ENCODE measurements around the gene APBA3. TPM values are rescaled to one million over a fixed set of nuclear protein-coding genes. Genes with fewer than 3 reads are reported as not detected.

Gene APBA3
- total and polyA plus RNA-seq, 2 donors: 10.4 to 21.7 TPM

GRCh38 chr19:3800996-3801395 lies 39.5 kb upstream of the APBA3 start:
- H3K4me3 ChIP-seq (ENCODE audit: low read depth, low read length): no peak overlapping the region
- 32% methylated on average over 21 of the region's 21 CpGs for WGBS
- H3K27ac ChIP-seq (ENCODE audit: low read depth): no peak overlapping the region
- no peak for DNase-seq (ENCODE audit: extremely low spot score)
- H3K4me1 ChIP-seq (ENCODE audit: insufficient read depth): no peaks in the 10 kb centered on the region
- no peaks in the 10 kb centered on the region for H3K36me3 ChIP-seq (ENCODE audit: insufficient read depth)

DNA sequence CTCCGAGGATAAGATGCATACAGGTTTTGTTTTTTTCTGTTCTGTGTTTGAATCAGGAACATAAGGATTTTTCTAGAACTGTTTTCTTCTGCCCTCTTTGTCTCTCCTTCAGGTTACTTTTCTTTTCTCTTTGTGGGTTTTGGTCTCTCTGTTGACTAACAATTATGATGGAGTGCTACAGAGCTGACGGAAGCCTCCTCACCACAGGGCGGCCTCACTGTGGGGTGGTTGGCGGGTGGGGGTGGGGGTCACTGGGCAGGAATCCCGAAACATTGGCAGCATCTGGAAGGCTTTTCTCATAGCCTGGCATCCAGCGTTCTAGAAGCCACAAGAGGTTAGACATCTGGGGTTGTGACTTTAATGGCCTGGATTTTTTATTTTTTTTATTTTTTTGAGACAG lies 36.6 kb upstream of the APBA3 start:
- Histone ChIP-seq H3K4me1 (ENCODE audit: insufficient read depth) (no peaks in the 10 kb centered on the region), H3K36me3 (ENCODE audit: insufficient read depth) (no peaks in the 10 kb centered on the region), H3K27ac (ENCODE audit: low read depth) (no peak overlapping the region), H3K4me3 (ENCODE audit: low read depth, low read length) (no peak overlapping the region)
- 66% methylated on average over 6 of the region's 6 CpGs for WGBS
- no peak for DNase-seq (ENCODE audit: extremely low spot score)

DNA sequence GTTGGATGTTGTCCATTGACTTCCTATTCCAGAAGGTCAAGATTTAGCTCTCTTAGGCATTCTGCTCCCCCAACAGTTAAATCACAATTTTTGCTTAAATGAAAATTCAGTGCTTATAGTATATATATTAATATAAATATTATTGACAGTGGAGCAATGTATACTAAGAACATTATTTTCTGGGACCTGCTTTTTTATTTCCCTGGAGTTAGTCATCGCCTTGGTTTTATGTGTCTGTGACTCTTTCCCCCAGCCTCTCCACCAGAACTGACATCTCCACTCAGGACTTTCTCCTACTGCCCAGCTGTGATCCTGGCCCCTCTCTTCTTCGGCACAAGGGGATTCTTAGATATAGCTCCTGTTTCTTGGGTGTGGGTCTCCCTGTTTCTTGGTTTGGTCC lies 34.9 kb upstream of the APBA3 start:
- no peaks in the 10 kb centered on the region for H3K4me1 ChIP-seq (ENCODE audit: insufficient read depth)
- H3K27ac ChIP-seq (ENCODE audit: low read depth): no peak overlapping the region
- no peaks in the 10 kb centered on the region for H3K36me3 ChIP-seq (ENCODE audit: insufficient read depth)
- DNase-seq (ENCODE audit: extremely low spot score): no peak
- 92% methylated on average over 2 of the region's 2 CpGs for WGBS
- H3K4me3 ChIP-seq (ENCODE audit: low read depth, low read length): no peak overlapping the region

GRCh38 chr19:3793799-3794198 lies 32.3 kb upstream of the APBA3 start:
- DNase-seq (ENCODE audit: extremely low spot score): no peak
- WGBS: 94% methylated on average over 3 of the region's 3 CpGs
- H3K36me3 ChIP-seq (ENCODE audit: insufficient read depth): no peaks in the 10 kb centered on the region
- H3K27ac ChIP-seq (ENCODE audit: low read depth): no peak overlapping the region
- H3K4me1 ChIP-seq (ENCODE audit: insufficient read depth): no peaks in the 10 kb centered on the region
- no peak overlapping the region for H3K4me3 ChIP-seq (ENCODE audit: low read depth, low read length)

- no peak for DNase-seq (ENCODE audit: extremely low spot score)
- no peak overlapping the region for H3K27ac ChIP-seq (ENCODE audit: low read depth)
- no peak overlapping the region for H3K4me3 ChIP-seq (ENCODE audit: low read depth, low read length)
- H3K36me3 ChIP-seq (ENCODE audit: insufficient read depth): no peaks in the 10 kb centered on the region
- WGBS: 59% methylated on average over 3 of the region's 3 CpGs
- no peaks in the 10 kb centered on the region for H3K4me1 ChIP-seq (ENCODE audit: insufficient read depth)
Observed at GRCh38 chr19:3792114-3792513, 30.6 kb upstream of the APBA3 start.

- Histone ChIP-seq H3K4me1 (ENCODE audit: insufficient read depth) (no peaks in the 10 kb centered on the region), H3K4me3 (ENCODE audit: low read depth, low read length) (no peak overlapping the region), H3K27ac (ENCODE audit: low read depth) (no peak overlapping the region), H3K36me3 (ENCODE audit: insufficient read depth) (no peaks in the 10 kb centered on the region)
- WGBS: 70% methylated on average over 7 of the region's 7 CpGs
- no peak for DNase-seq (ENCODE audit: extremely low spot score)
Observed at GRCh38 chr19:3790941-3791340, 29.4 kb upstream of the APBA3 start.

- no peak overlapping the region for H3K4me3 ChIP-seq (ENCODE audit: low read depth, low read length)
- no peak for DNase-seq (ENCODE audit: extremely low spot score)
- 71% methylated on average over 6 of the region's 6 CpGs for WGBS
- H3K27ac ChIP-seq (ENCODE audit: low read depth): no peak overlapping the region
- no peaks in the 10 kb centered on the region for H3K36me3 ChIP-seq (ENCODE audit: insufficient read depth)
- H3K4me1 ChIP-seq (ENCODE audit: insufficient read depth): no peaks in the 10 kb centered on the region
Observed at GRCh38 chr19:3790209-3790734, 28.8 kb upstream of the APBA3 start.

DNA sequence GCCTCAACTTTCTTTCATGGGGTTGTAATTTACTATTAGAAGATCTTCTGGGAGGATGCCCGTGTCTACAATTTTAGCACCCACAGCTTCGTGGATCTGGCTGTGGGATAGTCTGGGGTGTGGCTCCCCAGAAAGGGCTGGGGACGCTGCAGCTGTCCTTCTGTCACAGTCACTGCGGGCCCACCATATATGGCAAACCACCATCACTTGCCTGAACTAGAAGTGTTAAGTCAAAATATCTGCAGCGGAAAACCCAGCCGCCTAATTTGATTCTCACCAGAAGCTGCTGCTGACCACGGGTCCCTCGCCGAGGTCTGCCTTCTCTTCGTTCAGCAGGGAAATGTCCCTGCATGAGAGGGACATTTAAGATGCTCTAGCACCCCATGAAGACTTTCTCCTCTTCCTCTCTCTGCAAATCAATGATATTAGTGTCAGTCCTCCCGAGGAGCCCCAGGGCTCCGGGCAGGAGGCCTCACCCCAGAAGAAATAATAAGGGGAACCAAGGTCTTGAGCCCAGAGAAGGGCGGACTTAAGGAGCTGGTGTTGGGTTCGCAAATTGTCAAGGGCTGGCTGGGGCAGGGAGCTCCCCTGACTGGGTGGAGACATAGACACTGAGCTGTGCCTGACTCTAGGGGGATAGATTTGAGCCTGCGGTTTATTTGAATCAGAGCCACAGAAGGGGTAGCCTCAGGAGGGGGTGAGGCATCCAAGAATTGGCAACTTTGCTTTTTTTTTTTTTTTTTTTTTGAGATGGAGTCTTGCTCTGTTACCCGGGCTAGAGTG lies 27.7 kb upstream of the APBA3 start:
- H3K4me3 ChIP-seq (ENCODE audit: low read depth, low read length): no peak overlapping the region
- no peak overlapping the region for H3K27ac ChIP-seq (ENCODE audit: low read depth)
- H3K36me3 ChIP-seq (ENCODE audit: insufficient read depth): no peaks in the 10 kb centered on the region
- no peak for DNase-seq (ENCODE audit: extremely low spot score)
- H3K4me1 ChIP-seq (ENCODE audit: insufficient read depth): no peaks in the 10 kb centered on the region
- 49% methylated on average over 16 of the region's 16 CpGs for WGBS

GRCh38 chr19:3785938-3786824 lies 24.7 kb upstream of the APBA3 start, which contains the start of gene MATK:
Gene MATK, minus strand, starts transcription at chr19:3786381. Its CDS starts 1,246 bp downstream, at chr19:3785135.
- H3K36me3 ChIP-seq (ENCODE audit: insufficient read depth): no peaks in the 10 kb centered on the region
- H3K4me3 ChIP-seq (ENCODE audit: low read depth, low read length): peak within 1 kb of the TSS; percentile 32
- DNase-seq (ENCODE audit: extremely low spot score): no peak
- H3K27ac ChIP-seq (ENCODE audit: low read depth): no peak within 1 kb of the TSS
- H3K4me1 ChIP-seq (ENCODE audit: insufficient read depth): no peaks in the 10 kb centered on the region
- 4% methylated on average over 101 of the region's 101 CpGs for WGBS

- no peaks in the 10 kb centered on the region for H3K36me3 ChIP-seq (ENCODE audit: insufficient read depth)
- H3K4me1 ChIP-seq (ENCODE audit: insufficient read depth): no peaks in the 10 kb centered on the region
- WGBS: 1% methylated on average over 47 of the region's 47 CpGs
- peak overlapping the region; percentile 32 for H3K4me3 ChIP-seq (ENCODE audit: low read depth, low read length)
- H3K27ac ChIP-seq (ENCODE audit: low read depth): no peak overlapping the region
- DNase-seq (ENCODE audit: extremely low spot score): no peak
Observed at GRCh38 chr19:3785451-3785937, 24.0 kb upstream of the APBA3 start.

- no peak for DNase-seq (ENCODE audit: extremely low spot score)
- Histone ChIP-seq H3K27ac (ENCODE audit: low read depth) (no peak overlapping the region), H3K4me1 (ENCODE audit: insufficient read depth) (no peaks in the 10 kb centered on the region), H3K36me3 (ENCODE audit: insufficient read depth) (no peaks in the 10 kb centered on the region), H3K4me3 (ENCODE audit: low read depth, low read length) (no peak overlapping the region)
- WGBS: 26% methylated on average over 25 of the region's 25 CpGs
Observed at GRCh38 chr19:3784607-3785450, 23.3 kb upstream of the APBA3 start.

GRCh38 chr19:3783660-3784584 lies 22.4 kb upstream of the APBA3 start:
- DNase-seq (ENCODE audit: extremely low spot score): no peak
- no peaks in the 10 kb centered on the region for H3K36me3 ChIP-seq (ENCODE audit: insufficient read depth)
- 73% methylated on average over 49 of the region's 49 CpGs for WGBS
- no peak overlapping the region for H3K27ac ChIP-seq (ENCODE audit: low read depth)
- H3K4me3 ChIP-seq (ENCODE audit: low read depth, low read length): no peak overlapping the region
- H3K4me1 ChIP-seq (ENCODE audit: insufficient read depth): no peaks in the 10 kb centered on the region

Measured in urinary bladder (tissue), 4 donors.